Measurements from ENCODE around the gene BTNL3.

BTNL3 gene

DNA sequence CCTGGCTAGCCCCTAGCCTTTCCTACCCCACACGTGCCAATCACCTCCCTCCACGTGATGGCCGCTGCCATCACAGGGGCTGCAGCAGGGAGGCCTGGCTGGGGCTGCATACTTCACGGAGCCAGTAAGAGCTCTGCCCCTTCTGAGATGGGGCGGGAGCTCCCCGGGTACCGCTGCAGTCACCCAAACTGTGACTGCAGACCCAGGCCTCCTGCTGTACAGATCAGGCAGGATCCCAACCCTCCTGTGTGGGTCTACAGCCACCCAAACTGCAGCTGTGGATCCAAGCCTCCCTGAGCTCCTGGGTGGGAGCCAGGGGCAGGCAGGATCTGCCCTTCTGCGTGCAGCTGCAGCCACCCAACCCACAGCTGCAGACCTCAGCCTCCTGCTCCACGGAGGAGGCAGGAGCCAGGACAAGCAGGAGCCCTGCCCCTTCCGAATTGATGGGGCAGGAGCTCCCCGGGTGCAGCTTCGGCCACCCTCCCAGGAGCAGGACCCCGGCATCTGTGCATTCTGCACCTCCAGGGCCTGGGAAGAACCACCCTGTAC is 48.2 kb downstream of the BTNL3 start:
- no peak for DNase-seq (ENCODE audit: low read depth in 2 of 2)
- H3K4me3 ChIP-seq (replicated peaks in 1 of 2; ENCODE audit: low read depth in 2 of 2, low read length in 2 of 2), result no peak overlapping the region
- TF ChIP-seq, protein P1, sequence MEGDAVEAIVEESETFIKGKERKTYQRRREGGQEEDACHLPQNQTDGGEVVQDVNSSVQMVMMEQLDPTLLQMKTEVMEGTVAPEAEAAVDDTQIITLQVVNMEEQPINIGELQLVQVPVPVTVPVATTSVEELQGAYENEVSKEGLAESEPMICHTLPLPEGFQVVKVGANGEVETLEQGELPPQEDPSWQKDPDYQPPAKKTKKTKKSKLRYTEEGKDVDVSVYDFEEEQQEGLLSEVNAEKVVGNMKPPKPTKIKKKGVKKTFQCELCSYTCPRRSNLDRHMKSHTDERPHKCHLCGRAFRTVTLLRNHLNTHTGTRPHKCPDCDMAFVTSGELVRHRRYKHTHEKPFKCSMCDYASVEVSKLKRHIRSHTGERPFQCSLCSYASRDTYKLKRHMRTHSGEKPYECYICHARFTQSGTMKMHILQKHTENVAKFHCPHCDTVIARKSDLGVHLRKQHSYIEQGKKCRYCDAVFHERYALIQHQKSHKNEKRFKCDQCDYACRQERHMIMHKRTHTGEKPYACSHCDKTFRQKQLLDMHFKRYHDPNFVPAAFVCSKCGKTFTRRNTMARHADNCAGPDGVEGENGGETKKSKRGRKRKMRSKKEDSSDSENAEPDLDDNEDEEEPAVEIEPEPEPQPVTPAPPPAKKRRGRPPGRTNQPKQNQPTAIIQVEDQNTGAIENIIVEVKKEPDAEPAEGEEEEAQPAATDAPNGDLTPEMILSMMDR (IDR thresholded peaks at IDR 0.05; ENCODE audit: low read depth, low read length), result no peak

DNA sequence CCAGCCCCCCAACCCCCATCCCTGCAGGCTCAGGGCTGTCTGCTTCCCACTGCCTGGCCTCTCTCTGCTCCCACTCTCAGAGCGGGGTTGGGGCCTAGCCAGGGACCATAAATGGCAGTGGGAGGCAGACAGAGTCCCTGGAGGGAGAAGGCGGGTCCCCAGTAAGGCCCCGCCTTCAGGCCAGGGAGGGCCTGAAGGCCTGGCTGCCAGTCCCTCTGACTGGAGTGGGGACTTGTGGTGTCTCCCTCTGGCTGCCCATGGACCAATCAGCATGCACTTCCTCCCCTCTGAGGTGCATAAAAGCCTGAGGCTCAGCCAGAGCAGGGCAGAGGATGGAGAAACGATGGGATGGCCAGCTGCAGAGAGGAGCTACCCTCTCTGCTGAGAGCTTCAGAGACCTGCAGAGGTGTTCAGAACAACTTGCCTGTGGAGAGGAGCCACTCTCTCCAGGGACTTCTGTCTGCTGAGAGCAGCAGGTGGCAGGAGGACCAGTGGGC is 48.8 kb downstream of the BTNL3 start:
- DNase-seq (ENCODE audit: low read depth in 2 of 2), result no peak
- TF ChIP-seq, protein P1 (IDR thresholded peaks at IDR 0.05; ENCODE audit: low read depth, low read length), result no peak
- H3K4me3 ChIP-seq (replicated peaks in 1 of 2; ENCODE audit: low read depth in 2 of 2, low read length in 2 of 2), result no peak overlapping the region

DNA sequence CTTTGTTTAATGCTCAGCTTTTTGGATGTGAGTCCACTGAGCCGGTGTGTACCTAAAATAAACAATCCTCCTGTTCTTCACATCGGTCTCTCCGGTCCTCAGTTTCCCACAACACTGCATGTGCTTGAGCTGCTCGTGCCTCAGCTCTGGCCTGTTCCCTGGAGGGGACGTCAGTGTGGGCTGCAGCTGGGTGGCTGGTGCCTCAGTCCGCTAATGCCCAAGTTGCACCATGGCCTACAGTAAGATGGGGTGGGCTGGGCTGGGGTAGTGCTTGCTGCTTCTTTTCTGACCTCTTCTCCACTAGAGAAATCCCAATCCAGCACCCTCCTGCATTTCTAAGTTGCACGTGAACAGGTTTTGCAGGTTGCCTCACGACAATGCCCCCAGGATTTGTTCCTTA is 50.8 kb downstream of the BTNL3 start:
- H3K4me3 ChIP-seq (replicated peaks in 1 of 2; ENCODE audit: low read depth in 2 of 2, low read length in 2 of 2), result no peak overlapping the region
- no peak for DNase-seq (ENCODE audit: low read depth in 2 of 2)
- TF ChIP-seq, protein P1 (IDR thresholded peaks at IDR 0.05; ENCODE audit: low read depth, low read length), result no peak

DNA sequence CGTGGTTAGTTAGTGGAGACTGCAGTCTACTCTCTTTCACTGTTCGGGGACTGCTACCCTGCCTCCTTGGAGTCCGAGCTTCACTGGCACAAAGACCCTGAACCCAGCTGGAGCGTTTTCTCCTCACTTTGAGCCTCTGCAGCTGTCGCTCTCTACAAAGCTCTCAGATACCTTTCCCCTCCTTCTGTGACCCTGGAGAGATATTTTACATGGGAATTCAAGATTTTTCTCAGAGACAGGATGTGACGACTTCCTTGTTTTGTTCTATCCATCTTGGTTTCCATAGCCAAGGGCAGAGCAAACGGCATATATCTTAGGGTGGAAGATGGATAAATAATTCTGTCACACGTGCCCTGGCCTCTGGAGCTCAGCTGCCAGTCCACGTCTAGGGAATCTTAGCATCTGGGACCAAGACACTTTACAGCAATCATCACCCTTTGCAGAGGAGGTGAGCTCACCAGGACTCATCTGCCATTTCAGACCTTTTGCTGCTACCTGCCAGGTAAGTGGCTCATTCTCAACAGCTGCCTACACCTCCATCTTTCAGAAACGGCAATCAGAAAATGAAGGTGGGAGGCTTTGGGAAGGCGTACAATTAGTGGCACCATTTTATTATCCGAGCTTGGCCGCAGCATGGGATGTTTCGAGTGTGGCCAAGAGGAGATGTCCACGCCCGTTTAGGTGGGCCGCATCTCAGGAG is 51.4 kb downstream of the BTNL3 start, which contains the start of gene BTNL9:
TSS of gene BTNL9 (plus strand) at position 336 of the 700 bp plus-strand sequence. CDS start 5,224 bp downstream, outside the sequence.
- no peak within 1 kb of the TSS for H3K4me3 ChIP-seq (replicated peaks in 1 of 2; ENCODE audit: low read depth in 2 of 2, low read length in 2 of 2)
- no peak for DNase-seq (ENCODE audit: low read depth in 2 of 2)
- TF ChIP-seq, protein P1 (IDR thresholded peaks at IDR 0.05; ENCODE audit: low read depth, low read length), result no peak

DNA sequence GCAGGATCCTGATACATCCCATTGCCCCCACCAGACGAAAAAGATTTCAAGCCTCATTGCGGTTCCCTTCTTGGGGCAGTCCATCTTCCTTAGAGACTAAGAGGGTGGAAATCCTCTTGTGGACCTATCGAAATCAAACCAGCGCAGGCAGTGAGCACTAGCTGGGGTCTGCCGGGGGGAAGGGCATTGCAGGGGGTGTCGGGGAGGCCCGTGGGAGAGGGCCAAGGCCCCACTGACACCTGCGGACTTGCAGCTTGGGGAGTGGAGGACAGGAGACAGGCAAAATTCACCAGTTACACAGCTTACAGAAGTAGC is 51.9 kb downstream of the BTNL3 start:
- H3K4me3 ChIP-seq (replicated peaks in 1 of 2; ENCODE audit: low read depth in 2 of 2, low read length in 2 of 2), result no peak overlapping the region
- no peak for DNase-seq (ENCODE audit: low read depth in 2 of 2)
- TF ChIP-seq, protein P1 (IDR thresholded peaks at IDR 0.05; ENCODE audit: low read depth, low read length), result no peak

DNA sequence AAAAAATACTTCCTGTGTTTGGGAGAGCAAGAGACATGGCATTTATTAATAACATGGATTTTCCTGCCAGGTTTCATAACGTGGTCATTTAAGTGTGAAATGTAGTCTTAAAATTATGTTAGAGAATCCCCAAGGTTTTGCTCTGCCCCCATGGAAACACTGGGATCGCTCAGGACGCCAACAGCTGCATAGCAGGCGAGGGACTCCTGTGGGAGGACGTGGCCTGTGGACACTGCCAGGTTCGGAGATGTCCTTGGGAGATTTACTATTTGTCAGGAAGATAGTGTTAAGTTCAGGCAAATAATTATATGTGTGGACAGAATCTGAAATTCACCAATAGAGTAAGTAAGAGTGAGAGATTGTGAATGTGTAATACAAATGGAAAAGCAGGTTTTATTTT is 52.4 kb downstream of the BTNL3 start:
- DNase-seq (ENCODE audit: low read depth in 2 of 2), result no peak
- TF ChIP-seq, protein P1 (IDR thresholded peaks at IDR 0.05; ENCODE audit: low read depth, low read length), result no peak
- H3K4me3 ChIP-seq (replicated peaks in 1 of 2; ENCODE audit: low read depth in 2 of 2, low read length in 2 of 2), result no peak overlapping the region

Data from cardiac fibroblast (primary cell).